HAP-1 (cell line): ENCODE measurements around the gene PPP1R12B.
"Not testable (repeated sequence)": the region's sequence is repeated elsewhere in the genome, so short reads cannot be mapped to it uniquely, and the experiment has no call there.

ENCODE experiments used
- DNase-seq, 2 experiments: peaks; one replicate each; pipeline ENCODE4 v3.0.0-alpha.2; 2016 to 2020; ENCODE audit warnings: low spot score in 2 of 2
- H3K27me3 ChIP-seq: fragments of 250-450 bp; sonication (Bioruptor Pico); 2 replicates; pipeline ENCODE4 v1.5.1; 2020; ENCODE audit warnings: low read depth, mild to moderate bottlenecking, moderate library complexity
- H3K36me3 ChIP-seq: fragments of 250-450 bp; sonication (Bioruptor Pico); replicated peaks from 2 replicates; pipeline ENCODE4 v1.5.1; 2020; ENCODE audit warnings: mild to moderate bottlenecking
- H3K4me1 ChIP-seq: fragments of 250-450 bp; sonication (Bioruptor Pico); 2 replicates; pipeline ENCODE4 v1.5.1; 2020; ENCODE audit warnings: mild to moderate bottlenecking
- H3K4me3 ChIP-seq: fragments of 250-450 bp; sonication (Bioruptor Pico); 2 replicates; pipeline ENCODE4 v1.5.1; 2020; ENCODE audit warnings: mild to moderate bottlenecking, moderate library complexity
- H3K9me3 ChIP-seq: fragments of 250-450 bp; sonication (Bioruptor Pico); 2 replicates; pipeline ENCODE4 v1.5.1; 2020; ENCODE audit warnings: mild to moderate bottlenecking, moderate library complexity
- in situ Hi-C: fragments of 300-500 bp; cut with MboI; formaldehyde crosslinking; loops from 3 replicates; pipeline ENCODE4 v1.14.3; 2020; ENCODE audit warnings: low sequenced_read_pairs, inconsistent platforms, mixed read lengths

PPP1R12B gene

DNA sequence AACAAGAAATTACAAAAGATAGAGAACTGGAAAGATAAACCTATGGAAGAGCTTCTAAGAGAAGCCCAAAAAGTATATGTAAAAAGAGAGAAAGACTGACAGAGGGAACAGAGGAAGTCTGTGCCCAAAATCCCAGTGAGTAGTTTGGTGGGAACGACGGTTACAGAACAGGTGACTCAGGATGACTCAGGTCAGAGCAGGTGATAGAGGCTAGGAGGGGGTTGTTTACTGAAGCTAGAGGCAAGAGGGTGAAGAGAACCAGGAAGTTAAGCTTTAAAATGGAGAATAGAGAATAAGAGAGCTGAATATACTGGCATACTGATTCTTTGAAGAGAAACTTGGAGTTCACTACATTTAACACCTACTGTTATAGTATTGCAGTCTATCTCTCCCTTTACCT is 134.9 kb downstream of the PPP1R12B start:
- H3K36me3 ChIP-seq, H3K4me3 ChIP-seq, H3K27me3 ChIP-seq, H3K4me1 ChIP-seq, DNase-seq, H3K9me3 ChIP-seq, in situ Hi-C loops: not testable (repeated sequence)

DNA sequence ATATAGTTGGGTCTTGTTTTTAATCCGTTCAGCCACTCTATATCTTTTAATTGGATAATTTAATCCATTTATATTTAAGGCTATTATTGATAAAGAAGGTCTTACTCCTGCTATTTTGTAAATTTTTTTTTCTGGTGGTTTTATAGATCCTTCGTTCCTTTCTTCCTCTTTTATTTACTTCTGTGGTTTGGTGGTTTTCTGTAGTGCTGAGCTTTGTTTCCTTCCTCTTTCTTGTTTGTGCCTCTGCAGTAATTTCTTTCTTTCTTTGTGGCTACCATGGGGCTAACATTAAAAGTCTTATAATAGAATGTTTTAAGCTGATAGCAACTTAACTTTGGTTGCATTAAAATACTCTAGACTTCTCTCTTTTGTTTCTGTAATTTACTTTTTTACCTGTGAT is 135.5 kb downstream of the PPP1R12B start:
- in situ Hi-C loops, H3K4me3 ChIP-seq, DNase-seq, H3K36me3 ChIP-seq, H3K27me3 ChIP-seq, H3K4me1 ChIP-seq, H3K9me3 ChIP-seq: not testable (repeated sequence)

DNA sequence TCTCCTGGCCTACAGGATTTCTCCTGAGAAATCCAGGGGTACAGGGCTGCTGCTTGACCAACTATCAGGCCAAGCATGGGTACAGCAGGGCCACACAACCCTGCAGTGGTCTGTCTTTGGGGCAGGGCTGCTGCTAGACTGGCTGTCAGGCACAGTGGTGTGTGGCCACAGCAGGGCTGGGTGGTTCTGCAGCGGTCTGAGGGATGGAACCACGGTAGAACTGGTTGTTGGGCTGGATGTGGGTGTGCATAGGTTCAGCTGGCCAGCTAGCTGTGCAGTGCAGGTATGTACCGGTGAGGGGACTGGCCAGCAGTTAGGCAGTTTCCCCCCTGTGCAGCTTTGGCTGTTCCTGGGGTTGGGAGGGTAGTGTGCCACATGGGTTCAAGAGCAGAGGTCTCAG is 136.3 kb downstream of the PPP1R12B start:
- in situ Hi-C loops, H3K27me3 ChIP-seq, H3K9me3 ChIP-seq, DNase-seq, H3K36me3 ChIP-seq, H3K4me3 ChIP-seq, H3K4me1 ChIP-seq: not testable (repeated sequence)

DNA sequence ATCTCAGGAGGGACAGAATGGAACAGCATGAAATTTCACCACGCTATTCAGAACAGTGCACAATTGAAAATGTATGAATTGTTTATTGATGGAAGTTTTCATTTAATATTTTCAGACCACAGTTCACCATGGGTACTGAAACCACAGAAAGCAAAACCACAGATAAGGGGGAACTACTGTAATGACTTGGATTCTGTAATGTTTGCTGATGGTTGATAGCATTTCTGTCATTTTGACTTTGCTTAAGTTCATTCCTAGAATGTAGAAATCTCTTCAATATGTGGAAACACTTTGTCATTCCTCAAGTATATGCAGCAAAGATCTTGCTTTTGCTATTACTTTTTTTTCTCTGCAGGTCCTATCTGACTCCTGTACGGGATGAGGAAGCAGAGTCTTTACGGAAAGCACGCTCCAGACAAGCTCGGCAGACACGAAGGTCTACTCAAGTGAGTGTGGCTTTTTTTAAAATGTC is 139.7 kb downstream of the PPP1R12B start:
- H3K4me1 ChIP-seq, in situ Hi-C loops, H3K27me3 ChIP-seq, H3K36me3 ChIP-seq, H3K9me3 ChIP-seq, DNase-seq, H3K4me3 ChIP-seq: not testable (repeated sequence)

DNA sequence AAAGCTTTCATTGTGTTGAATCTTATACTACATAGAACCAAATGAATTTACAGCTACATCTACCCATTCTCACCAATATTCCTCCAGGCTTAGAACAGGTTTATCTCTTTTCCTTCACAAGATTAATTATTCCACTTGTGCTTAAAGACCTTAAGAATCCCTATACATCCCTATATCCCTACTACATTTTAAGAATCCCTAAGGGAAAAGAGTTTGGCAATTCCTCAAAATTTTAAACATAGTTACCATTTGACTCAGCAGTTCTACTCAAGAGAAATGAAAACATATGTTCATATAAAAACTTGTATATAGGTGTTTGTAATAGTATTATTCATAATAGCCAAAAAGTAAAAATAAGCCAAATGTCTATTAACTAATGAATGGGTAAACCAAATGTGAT is 140.6 kb downstream of the PPP1R12B start:
- H3K27me3 ChIP-seq, in situ Hi-C loops, H3K9me3 ChIP-seq, H3K4me3 ChIP-seq, DNase-seq, H3K4me1 ChIP-seq, H3K36me3 ChIP-seq: not testable (repeated sequence)

- in situ Hi-C loops, DNase-seq, H3K27me3 ChIP-seq, H3K4me1 ChIP-seq, H3K4me3 ChIP-seq, H3K9me3 ChIP-seq, H3K36me3 ChIP-seq: not testable (repeated sequence)
Measured at GRCh38 chr1:202493112-202493511, 144.6 kb downstream of the PPP1R12B start.

GRCh38 chr1:202498542-202498941 is 150.0 kb downstream of the PPP1R12B start:
- Histone ChIP-seq H3K9me3 (no peaks in the 10 kb centered on the region), H3K4me3 (no peak overlapping the region), H3K36me3 (peaks cover 7% of the 10 kb centered on the region), H3K4me1 (no peaks in the 10 kb centered on the region), H3K27me3 (no peaks in the 10 kb centered on the region)
- no peak for DNase-seq
- in situ Hi-C loops = no loop called here

DNA sequence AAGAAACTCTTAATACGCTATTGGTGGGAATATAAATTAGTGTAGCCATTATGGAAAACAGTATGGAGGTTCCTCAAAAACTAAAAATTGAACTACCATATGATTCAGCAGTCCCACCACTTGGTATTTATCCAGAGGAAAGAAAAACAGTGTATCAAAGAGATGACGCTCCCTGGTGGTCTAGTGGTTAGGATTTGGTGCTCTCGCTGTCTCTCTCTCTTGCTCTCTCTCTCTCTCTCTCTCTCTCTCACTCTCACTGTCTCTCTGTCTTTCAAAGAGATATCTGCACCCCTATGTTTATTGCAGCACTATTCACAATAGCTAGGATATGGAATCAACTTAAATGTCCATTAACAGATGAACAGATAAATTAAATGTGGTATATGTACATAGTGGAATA is 151.5 kb downstream of the PPP1R12B start:
- H3K36me3 ChIP-seq, H3K27me3 ChIP-seq, DNase-seq, H3K9me3 ChIP-seq, H3K4me3 ChIP-seq, H3K4me1 ChIP-seq, in situ Hi-C loops: not testable (repeated sequence)

GRCh38 chr1:202501281-202501680 is 152.8 kb downstream of the PPP1R12B start:
- no peaks in the 10 kb centered on the region; the same call in 1 of the 2 replicates for H3K36me3 ChIP-seq
- DNase-seq = peak; percentile 7 to 9
- H3K4me1 ChIP-seq = no peaks in the 10 kb centered on the region
- H3K9me3 ChIP-seq = no peaks in the 10 kb centered on the region
- in situ Hi-C loops = no loop called here
- no peaks in the 10 kb centered on the region for H3K27me3 ChIP-seq
- H3K4me3 ChIP-seq = no peak overlapping the region

- H3K4me3 ChIP-seq = no peak overlapping the region
- H3K27me3 ChIP-seq = no peaks in the 10 kb centered on the region
- no peaks in the 10 kb centered on the region for H3K36me3 ChIP-seq
- in situ Hi-C loops = no loop called here
- no peaks in the 10 kb centered on the region for H3K9me3 ChIP-seq
- H3K4me1 ChIP-seq = no peaks in the 10 kb centered on the region
- no peak for DNase-seq
Measured at GRCh38 chr1:202505356-202505755, 156.9 kb downstream of the PPP1R12B start.

GRCh38 chr1:202505880-202506575 is 157.5 kb downstream of the PPP1R12B start:
- H3K4me3 ChIP-seq, DNase-seq, in situ Hi-C loops, H3K27me3 ChIP-seq, H3K9me3 ChIP-seq, H3K4me1 ChIP-seq, H3K36me3 ChIP-seq: not testable (repeated sequence)

DNA sequence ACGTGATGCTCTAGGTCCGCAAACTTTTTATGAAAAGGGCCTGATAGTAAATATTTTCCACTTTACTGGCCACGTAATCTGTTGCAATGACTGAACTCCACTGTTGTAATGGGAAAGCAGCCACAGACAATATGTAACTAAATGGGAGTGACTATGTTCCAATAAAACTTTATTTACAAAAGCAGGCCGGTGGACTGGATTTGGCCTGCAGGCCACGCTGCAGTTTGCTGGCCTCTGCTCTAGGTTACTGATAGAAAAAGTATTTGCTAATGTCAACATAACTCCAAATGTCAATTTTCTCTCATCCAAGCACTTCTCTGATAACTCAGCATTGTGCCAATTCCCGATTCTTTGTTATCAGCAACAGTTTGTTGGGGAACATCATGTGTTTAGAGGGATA is 160.4 kb downstream of the PPP1R12B start:
- H3K4me3 ChIP-seq, H3K9me3 ChIP-seq, H3K4me1 ChIP-seq, H3K36me3 ChIP-seq, H3K27me3 ChIP-seq, in situ Hi-C loops, DNase-seq: not testable (repeated sequence)

DNA sequence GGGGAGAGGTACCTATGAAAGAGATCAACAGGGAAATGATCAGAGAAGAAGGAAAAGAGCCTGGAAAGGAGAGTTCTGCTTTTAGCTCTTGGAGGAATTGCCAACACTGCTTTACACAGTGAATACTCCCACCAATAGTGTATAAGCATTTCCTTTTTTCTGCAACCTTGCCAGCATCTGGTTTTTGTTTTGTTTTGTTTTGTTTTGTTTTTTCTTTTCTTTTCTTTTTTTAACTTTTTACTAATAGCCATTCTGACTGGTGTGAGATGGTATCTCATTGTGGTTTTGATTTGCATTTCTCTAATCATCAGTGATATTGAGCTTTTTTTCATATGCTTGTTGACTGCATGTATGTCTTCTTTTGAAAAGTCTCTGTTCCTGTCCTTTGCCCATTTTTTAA is 165.4 kb downstream of the PPP1R12B start:
- H3K27me3 ChIP-seq, H3K9me3 ChIP-seq, H3K4me1 ChIP-seq, in situ Hi-C loops, H3K36me3 ChIP-seq, H3K4me3 ChIP-seq, DNase-seq: not testable (repeated sequence)

GRCh38 chr1:202516434-202516877 is 168.0 kb downstream of the PPP1R12B start:
- Histone ChIP-seq H3K27me3 (no peaks in the 10 kb centered on the region), H3K36me3 (no peaks in the 10 kb centered on the region), H3K4me3 (no peak overlapping the region), H3K9me3 (no peaks in the 10 kb centered on the region), H3K4me1 (no peaks in the 10 kb centered on the region)
- DNase-seq = no peak
- in situ Hi-C loops = no loop called here

DNA sequence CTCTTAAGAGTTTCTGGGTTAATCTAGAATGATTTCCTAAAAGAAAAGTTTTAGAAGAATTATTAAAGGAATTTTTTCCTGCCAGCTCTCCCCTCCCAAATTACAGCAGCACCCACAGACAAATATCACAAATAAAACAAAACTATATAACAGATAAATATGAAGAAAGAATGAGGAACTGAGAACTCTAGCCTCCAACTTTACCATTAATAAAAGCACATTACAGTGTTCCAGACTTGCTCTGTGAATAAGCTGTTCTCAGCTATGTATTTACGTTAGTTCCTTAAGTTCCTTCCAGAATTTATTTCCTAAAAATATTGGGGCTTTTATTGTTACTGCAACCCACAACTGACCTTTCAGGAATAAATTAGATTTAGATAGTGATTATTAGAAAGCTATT is 168.6 kb downstream of the PPP1R12B start:
- H3K4me3 ChIP-seq, H3K27me3 ChIP-seq, in situ Hi-C loops, H3K36me3 ChIP-seq, H3K9me3 ChIP-seq, H3K4me1 ChIP-seq, DNase-seq: not testable (repeated sequence)
